Stimulated activated naive CD8-positive, alpha-beta T cell treated with anti-CD3 and anti-CD28 coated beads, Interleukin-15, amount 100 ng/mL, for 72 hours (primary cell): ENCODE measurements around the gene ZNF654.
A peak's percentile ranks its signal among the peaks of the same experiment; 100 is the strongest.
"Not testable (repeated sequence)": the region's sequence is repeated elsewhere in the genome, so short reads cannot be mapped to it uniquely, and the experiment has no call there.

ENCODE experiments used
- ATAC-seq: fragments of 150-1000 bp; cut with Tn5 transposase; 2 replicates; pipeline ENCODE4 v1.10.0; 2021; ENCODE audit warnings: mild to moderate bottlenecking, moderate library complexity
- DNase-seq, 2 donors: peaks; one replicate each; pipeline ENCODE4 v3.0.0; 2021 to 2022
- H3K27ac Mint-ChIP-seq, 2 donors: one replicate each; pipeline ENCODE4 v1.8.0; 2022; ENCODE audit warnings: mild to moderate bottlenecking in 2 of 2, mixed read lengths in 2 of 2, moderate library complexity in 2 of 2
- H3K27me3 Mint-ChIP-seq: one replicate; pipeline ENCODE4 v1.8.0; 2022; ENCODE audit warnings: mixed read lengths
- H3K4me1 Mint-ChIP-seq: one replicate; pipeline ENCODE4 v1.8.0; 2022; ENCODE audit warnings: mild to moderate bottlenecking, mixed read lengths
- H3K4me3 Mint-ChIP-seq, 2 donors: one replicate each; pipeline ENCODE4 v1.8.0; 2022; ENCODE audit warnings: mild to moderate bottlenecking in 2 of 2, mixed read lengths in 2 of 2, moderate library complexity in 1 of 2
- H3K9me3 Mint-ChIP-seq, 2 donors: one replicate each; pipeline ENCODE4 v1.8.0; 2022; ENCODE audit warnings: mixed read lengths in 2 of 2

ZNF654 gene

GRCh38 chr3:88058581-88059379 is at the start of gene ZNF654, which contains the start of gene CGGBP1:
ZNF654 (plus strand) TSS chr3:88059255; CDS start chr3:88059320, 65 bp downstream.
CGGBP1 (minus strand) TSS chr3:88059005; CDS start chr3:88055976, 3,029 bp downstream.
- H3K4me1 Mint-ChIP-seq: peaks cover 34% of the 10 kb centered on the region
- no peaks in the 10 kb centered on the region for H3K27me3 Mint-ChIP-seq
- DNase-seq (peak; percentile 97 to 99), ATAC-seq (peak; percentile 95)
- peak within 1 kb of the TSS; percentile 96 to 98 for H3K4me3 Mint-ChIP-seq
- H3K27ac Mint-ChIP-seq: peak within 1 kb of the TSS; percentile 99
- no peaks in the 10 kb centered on the region for H3K9me3 Mint-ChIP-seq

DNA sequence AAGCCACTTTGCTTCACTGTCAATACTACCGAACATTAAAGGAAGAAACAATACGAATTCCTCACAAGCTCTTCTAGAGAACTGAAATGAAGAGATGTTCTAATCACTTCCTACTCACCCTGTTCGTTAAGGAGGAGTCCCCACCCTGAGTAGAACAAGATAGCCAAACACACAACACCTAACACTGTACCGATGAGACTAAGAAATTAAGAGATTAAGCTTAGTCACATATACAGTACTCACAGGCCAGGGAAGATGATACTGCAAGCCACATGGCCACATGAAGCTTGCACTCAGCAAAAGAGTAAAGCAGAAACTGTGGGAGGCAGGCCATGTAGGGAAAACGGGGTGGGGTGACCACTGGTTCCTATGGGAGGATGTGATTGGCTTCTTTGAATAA is 48.2 kb upstream of the ZNF654 start:
- ATAC-seq (no peak), DNase-seq (no peak)
- Mint-ChIP-seq H3K9me3 (no peaks in the 10 kb centered on the region), H3K27me3 (peaks cover 6% of the 10 kb centered on the region), H3K4me1 (no peaks in the 10 kb centered on the region), H3K27ac (no peak overlapping the region), H3K4me3 (no peak overlapping the region)

DNA sequence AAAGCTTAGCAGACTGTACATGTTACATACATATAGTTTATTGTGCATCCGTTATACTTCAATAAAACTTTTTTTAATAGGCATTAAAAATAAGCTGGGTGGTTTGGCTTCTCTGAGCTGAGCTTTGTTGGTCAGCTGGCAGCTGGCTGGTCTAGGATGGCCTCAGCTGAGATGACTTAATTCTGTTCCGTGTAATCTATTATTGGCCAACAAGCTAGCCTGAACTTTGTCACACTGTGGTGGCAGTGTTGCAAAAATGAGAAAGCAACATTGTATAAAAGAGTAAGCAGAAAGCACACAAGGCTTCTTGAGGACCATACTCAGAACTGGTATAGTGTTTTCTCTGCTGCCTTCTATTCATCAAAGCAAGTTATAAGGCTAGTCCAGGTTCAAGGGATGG is 45.5 kb upstream of the ZNF654 start:
- peaks cover 8% of the 10 kb centered on the region for H3K4me1 Mint-ChIP-seq
- H3K4me3 Mint-ChIP-seq: no peak overlapping the region
- H3K9me3 Mint-ChIP-seq: no peaks in the 10 kb centered on the region
- no peak overlapping the region for H3K27ac Mint-ChIP-seq
- ATAC-seq (no peak), DNase-seq (no peak)
- H3K27me3 Mint-ChIP-seq: peaks cover 8% of the 10 kb centered on the region

- not testable (repeated sequence) for H3K4me1 Mint-ChIP-seq, DNase-seq, H3K9me3 Mint-ChIP-seq, H3K27me3 Mint-ChIP-seq, H3K27ac Mint-ChIP-seq, ATAC-seq, H3K4me3 Mint-ChIP-seq
Observed at GRCh38 chr3:88015656-88016055, 43.4 kb upstream of the ZNF654 start.

- Mint-ChIP-seq H3K9me3 (no peaks in the 10 kb centered on the region), H3K4me1 (peaks cover 8% of the 10 kb centered on the region), H3K27me3 (peaks cover 8% of the 10 kb centered on the region), H3K4me3 (no peak overlapping the region), H3K27ac (no peak overlapping the region)
- ATAC-seq (peak; percentile 66), DNase-seq (no peak)
Observed at GRCh38 chr3:88019024-88019423, 40.0 kb upstream of the ZNF654 start.

GRCh38 chr3:88025001-88025552 is 34.0 kb upstream of the ZNF654 start:
- no peak for DNase-seq
- peaks cover 8% of the 10 kb centered on the region for H3K4me1 Mint-ChIP-seq
- no peaks in the 10 kb centered on the region for H3K27me3 Mint-ChIP-seq
- no peak overlapping the region for H3K4me3 Mint-ChIP-seq
- no peak for ATAC-seq
- no peak overlapping the region for H3K27ac Mint-ChIP-seq
- H3K9me3 Mint-ChIP-seq: no peaks in the 10 kb centered on the region

DNA sequence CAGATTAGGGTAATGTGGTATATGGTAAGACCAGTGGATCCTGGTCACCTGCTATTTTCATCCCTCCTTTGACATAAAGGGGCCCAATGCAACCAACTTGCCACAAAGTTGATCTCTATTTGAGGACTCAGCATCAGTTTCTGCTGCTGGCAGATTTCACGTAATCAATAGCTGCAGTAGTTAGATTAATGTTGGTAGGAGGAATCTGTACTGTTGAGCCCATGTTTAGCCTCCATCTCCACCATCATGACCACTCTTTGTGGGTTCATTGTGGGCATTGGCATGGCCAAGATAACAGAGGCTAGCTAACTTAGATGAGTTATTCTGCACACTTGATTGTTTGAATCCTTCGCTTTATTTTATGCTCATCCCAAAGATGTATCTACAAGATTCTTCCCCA is 30.2 kb upstream of the ZNF654 start:
- no peaks in the 10 kb centered on the region for H3K27me3 Mint-ChIP-seq
- no peak overlapping the region for H3K4me3 Mint-ChIP-seq

DNA sequence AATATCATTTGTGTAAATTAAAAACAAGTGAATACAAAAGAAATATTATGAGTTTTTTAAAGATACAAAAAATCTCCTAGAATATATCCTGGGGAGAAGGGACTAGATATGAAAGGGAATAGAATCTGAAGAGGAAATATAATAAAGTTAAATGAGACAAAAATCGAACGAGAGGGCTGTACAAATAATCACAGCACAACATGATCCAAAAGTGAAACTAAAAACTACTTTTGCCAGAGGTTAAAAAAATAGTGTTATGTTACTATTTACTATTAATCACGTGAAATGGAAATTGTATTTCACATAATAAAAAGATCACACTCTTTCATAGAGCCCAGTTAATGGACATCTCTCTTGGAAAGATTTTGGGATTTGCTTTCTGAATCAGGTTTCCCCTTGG is 28.8 kb upstream of the ZNF654 start:
- Mint-ChIP-seq H3K4me3 (peak overlapping the region in 1 of 2 donors; percentile 38), H3K27ac (peak overlapping the region in 1 of 2 donors; percentile 70), H3K27me3 (no peaks in the 10 kb centered on the region), H3K4me1 (peaks cover 45% of the 10 kb centered on the region), H3K9me3 (no peaks in the 10 kb centered on the region)
- no peak for DNase-seq
- ATAC-seq: no peak

More for the DNA sequence above, 30.2 kb upstream of the ZNF654 start:
- DNase-seq (no peak), ATAC-seq (no peak)
- H3K9me3 Mint-ChIP-seq: no peaks in the 10 kb centered on the region
- peaks cover 37% of the 10 kb centered on the region for H3K4me1 Mint-ChIP-seq
- H3K27ac Mint-ChIP-seq: no peak overlapping the region

GRCh38 chr3:88031642-88032077 is 27.4 kb upstream of the ZNF654 start:
- H3K27ac Mint-ChIP-seq: peak overlapping the region; percentile 58 to 77
- no peaks in the 10 kb centered on the region for H3K9me3 Mint-ChIP-seq
- peak overlapping the region; percentile 72 to 94 for H3K4me3 Mint-ChIP-seq
- peaks cover 45% of the 10 kb centered on the region for H3K4me1 Mint-ChIP-seq
- peak; percentile 88 for ATAC-seq
- DNase-seq: no peak
- no peaks in the 10 kb centered on the region for H3K27me3 Mint-ChIP-seq

- H3K27me3 Mint-ChIP-seq: peaks cover under 1% of the 10 kb centered on the region
- H3K4me3 Mint-ChIP-seq: peak overlapping the region; percentile 72 to 94
- no peaks in the 10 kb centered on the region for H3K9me3 Mint-ChIP-seq
- ATAC-seq (peak; percentile 32), DNase-seq (no peak)
- H3K27ac Mint-ChIP-seq: peak overlapping the region; percentile 77 to 94
- peaks cover 45% of the 10 kb centered on the region for H3K4me1 Mint-ChIP-seq
Observed at GRCh38 chr3:88032245-88032644, 26.8 kb upstream of the ZNF654 start.

GRCh38 chr3:88033079-88033478 is 26.0 kb upstream of the ZNF654 start:
- Mint-ChIP-seq H3K9me3 (no peaks in the 10 kb centered on the region), H3K27me3 (peaks cover 9% of the 10 kb centered on the region), H3K4me3 (no peak overlapping the region), H3K27ac (no peak overlapping the region), H3K4me1 (peaks cover 45% of the 10 kb centered on the region)
- DNase-seq (no peak), ATAC-seq (no peak)

DNA sequence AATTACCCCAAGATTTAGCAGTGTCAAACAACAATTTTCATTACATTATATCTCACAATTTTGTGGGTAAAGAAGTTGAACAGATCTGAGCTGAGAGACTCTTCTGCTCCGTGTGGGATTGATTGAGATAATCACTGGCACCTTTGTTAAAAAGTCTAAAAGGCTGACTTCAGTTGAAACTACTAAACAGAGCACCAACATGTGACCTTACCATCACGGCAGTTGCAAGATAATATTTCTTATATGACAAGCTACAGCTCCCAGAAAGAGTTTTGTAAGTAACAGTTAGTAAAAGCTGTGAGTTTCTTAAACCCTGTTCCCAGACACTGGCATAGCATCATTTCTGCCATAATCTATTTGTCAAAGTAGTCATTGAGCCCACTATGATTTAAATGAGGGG is 25.2 kb upstream of the ZNF654 start:
- H3K4me3 Mint-ChIP-seq: no peak overlapping the region

DNA sequence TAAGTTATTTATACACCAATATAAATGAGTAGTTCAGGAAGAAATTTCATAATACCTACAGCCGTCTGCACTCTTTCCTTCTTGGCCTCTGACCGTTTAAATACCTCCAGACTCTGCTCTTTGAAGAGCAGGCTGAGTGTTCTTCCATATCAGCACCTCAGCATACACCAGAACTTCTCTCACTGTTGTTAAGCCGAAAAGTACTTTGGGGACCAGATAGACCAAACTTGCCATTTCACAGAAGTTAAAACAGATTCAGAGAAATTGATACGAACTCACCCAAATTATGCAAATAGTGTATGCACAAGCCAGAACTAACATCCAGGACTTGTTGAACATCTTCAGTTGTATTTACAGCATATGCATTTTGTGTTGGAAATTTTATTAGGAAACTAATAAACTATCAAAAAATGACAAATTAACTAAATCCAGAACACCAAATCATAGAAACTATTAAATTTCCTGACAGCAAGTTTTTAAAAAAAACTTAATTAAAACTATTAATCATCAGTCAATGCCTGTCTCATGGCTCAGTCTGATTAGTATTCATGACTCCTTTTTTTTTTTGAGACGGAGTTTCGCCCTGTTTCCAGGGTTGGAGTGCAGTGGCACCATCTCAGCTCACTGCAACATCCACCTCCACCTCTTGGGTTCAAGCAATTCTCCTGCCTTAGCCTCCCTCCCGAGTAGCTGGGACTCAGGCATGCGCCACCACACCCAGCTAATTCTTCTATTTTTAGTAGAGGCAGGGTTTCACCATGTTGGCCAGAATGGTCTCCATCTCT is 24.4 kb upstream of the ZNF654 start:
- Mint-ChIP-seq H3K9me3 (no peaks in the 10 kb centered on the region), H3K27me3 (peaks cover 11% of the 10 kb centered on the region), H3K4me1 (peaks cover 41% of the 10 kb centered on the region), H3K27ac (no peak overlapping the region), H3K4me3 (no peak overlapping the region)
- ATAC-seq (no peak), DNase-seq (no peak)

More for the DNA sequence above, 25.2 kb upstream of the ZNF654 start:
- peaks cover 45% of the 10 kb centered on the region for H3K4me1 Mint-ChIP-seq
- no peak for ATAC-seq
- no peak for DNase-seq
- peaks cover 11% of the 10 kb centered on the region for H3K27me3 Mint-ChIP-seq
- H3K9me3 Mint-ChIP-seq: no peaks in the 10 kb centered on the region
- no peak overlapping the region for H3K27ac Mint-ChIP-seq

GRCh38 chr3:88036221-88036620 is 22.8 kb upstream of the ZNF654 start:
- Mint-ChIP-seq H3K27me3 (peaks cover 11% of the 10 kb centered on the region), H3K9me3 (no peaks in the 10 kb centered on the region), H3K4me1 (peaks cover 34% of the 10 kb centered on the region), H3K27ac (no peak overlapping the region), H3K4me3 (no peak overlapping the region)
- ATAC-seq: no peak
- no peak for DNase-seq

DNA sequence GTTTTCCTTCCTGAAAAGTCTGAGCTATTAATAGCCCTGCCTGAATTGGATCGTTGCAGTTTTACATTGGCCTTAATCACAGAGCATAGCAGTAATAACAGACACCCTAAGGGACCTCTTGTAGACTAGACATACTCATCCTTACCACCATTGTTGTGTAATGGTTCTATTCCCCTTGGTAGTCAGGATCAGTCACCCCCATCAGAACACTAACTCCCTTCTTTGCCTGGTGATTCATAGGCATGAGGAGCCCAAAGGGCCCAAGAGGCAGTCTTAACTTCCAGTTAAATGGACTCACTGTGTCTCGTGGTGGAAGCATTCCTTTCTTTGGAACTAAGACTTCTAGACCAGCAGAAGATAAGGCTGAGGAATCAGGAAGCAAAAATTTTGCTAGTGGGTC is 20.5 kb upstream of the ZNF654 start:
- DNase-seq: no peak

DNA sequence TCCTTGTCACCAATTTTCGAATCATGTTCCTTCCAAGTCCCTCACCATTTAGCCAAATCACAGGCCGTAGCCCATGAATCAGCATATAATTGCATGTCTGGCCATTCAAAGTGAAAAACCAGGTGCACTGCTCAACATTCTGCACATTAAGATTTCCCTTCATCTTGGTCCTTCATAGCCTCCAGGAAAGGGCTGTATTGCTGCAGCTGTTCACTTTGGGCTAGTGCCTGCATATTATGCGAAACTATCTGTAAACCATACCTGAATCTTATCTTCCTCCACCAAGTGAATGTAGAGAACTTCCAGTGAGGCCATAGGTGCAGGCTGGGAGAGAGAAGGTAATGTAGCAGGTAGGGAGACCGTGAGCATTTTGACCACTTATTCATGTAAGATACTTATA is 18.5 kb upstream of the ZNF654 start:
- Mint-ChIP-seq H3K4me3 (no peak overlapping the region), H3K4me1 (peaks cover 12% of the 10 kb centered on the region), H3K27me3 (peaks cover 11% of the 10 kb centered on the region), H3K9me3 (no peaks in the 10 kb centered on the region), H3K27ac (no peak overlapping the region)
- DNase-seq (no peak), ATAC-seq (no peak)

More for the DNA sequence above, 20.5 kb upstream of the ZNF654 start:
- Mint-ChIP-seq H3K27ac (no peak overlapping the region), H3K4me3 (no peak overlapping the region), H3K9me3 (no peaks in the 10 kb centered on the region), H3K27me3 (peaks cover 11% of the 10 kb centered on the region), H3K4me1 (peaks cover 11% of the 10 kb centered on the region)
- ATAC-seq: no peak
